Subcutaneous adipose tissue (tissue), 4 donors: ENCODE measurements around the gene AGBL4. TPM values are rescaled to one million over a fixed set of nuclear protein-coding genes. Genes with fewer than 3 reads are reported as not detected.

Source experiments
- total RNA-seq, 4 donors: library from RNA; depleted of rRNA; stranded (reverse); fragments of >200 nt; gene quantifications; one replicate each; pipeline ENCODE4 v1.1.0, GENCODE V29; 2016
- TF ChIP-seq, protein P1 (sequence below): fragments of 450-650 bp; IDR thresholded peaks from one replicate; pipeline ENCODE4 v1.5.1; 2016; ENCODE audit warnings: low read depth, mild to moderate bottlenecking, control low read depth, antibody characterized with exemption, moderate library complexity

The AGBL4 gene
- total RNA-seq, 4 donors from 2014 or later, result 0.16 to 3.6 (median 0.59) TPM

DNA sequence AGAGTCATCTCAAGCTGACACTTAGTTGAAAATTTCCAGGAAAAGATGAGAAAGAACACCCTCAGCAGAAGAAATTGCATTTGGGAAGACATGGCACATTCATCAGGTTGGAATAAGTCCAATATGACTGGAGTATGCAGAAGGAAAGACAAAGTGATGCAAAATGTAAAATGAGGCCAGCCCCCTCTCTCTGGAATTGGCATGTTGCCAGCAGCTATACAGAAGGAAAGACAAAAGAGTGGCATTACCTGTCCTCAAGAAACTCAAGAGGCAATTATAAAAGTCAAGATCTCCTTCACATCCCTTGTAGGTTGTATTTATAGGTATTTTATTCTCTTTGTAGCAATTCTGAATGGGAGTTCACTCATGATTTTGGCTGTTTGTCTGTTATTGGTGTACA lies 426.3 kb downstream of the AGBL4 start:
- TF ChIP-seq, protein P1, sequence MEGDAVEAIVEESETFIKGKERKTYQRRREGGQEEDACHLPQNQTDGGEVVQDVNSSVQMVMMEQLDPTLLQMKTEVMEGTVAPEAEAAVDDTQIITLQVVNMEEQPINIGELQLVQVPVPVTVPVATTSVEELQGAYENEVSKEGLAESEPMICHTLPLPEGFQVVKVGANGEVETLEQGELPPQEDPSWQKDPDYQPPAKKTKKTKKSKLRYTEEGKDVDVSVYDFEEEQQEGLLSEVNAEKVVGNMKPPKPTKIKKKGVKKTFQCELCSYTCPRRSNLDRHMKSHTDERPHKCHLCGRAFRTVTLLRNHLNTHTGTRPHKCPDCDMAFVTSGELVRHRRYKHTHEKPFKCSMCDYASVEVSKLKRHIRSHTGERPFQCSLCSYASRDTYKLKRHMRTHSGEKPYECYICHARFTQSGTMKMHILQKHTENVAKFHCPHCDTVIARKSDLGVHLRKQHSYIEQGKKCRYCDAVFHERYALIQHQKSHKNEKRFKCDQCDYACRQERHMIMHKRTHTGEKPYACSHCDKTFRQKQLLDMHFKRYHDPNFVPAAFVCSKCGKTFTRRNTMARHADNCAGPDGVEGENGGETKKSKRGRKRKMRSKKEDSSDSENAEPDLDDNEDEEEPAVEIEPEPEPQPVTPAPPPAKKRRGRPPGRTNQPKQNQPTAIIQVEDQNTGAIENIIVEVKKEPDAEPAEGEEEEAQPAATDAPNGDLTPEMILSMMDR, result no peak

GRCh38 chr1:49576327-49576901 lies 447.3 kb downstream of the AGBL4 start:
- TF ChIP-seq, protein P1, result no peak

DNA sequence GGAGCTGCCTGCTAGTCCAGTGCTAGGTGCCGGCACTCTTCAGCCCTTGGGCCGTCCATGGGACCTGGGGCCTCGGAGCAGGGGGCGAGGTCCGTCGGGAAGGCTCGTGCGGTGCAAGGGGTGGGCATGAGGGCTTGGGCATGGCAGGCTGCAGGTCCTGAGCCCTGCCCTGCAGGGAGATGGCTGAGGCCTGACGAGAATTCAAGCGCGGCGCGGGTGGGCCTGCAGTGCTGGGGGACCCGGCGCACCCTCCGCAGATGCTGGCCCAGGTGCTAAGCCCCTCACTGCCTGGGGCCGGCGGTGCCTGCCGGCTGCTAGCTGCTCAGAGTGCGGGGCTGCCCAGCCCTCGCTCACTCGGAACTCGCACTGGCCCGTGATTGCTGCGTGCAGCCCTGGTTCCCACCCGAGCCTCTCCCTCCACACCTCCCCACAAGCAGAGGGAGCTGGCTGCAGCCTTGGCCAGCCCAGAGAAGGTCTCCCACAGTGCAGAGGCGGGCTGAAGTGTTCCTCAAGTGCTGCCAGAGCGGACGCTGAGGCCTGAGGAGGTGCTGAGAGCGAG lies 467.0 kb downstream of the AGBL4 start:
- TF ChIP-seq, protein P1, result no peak

DNA sequence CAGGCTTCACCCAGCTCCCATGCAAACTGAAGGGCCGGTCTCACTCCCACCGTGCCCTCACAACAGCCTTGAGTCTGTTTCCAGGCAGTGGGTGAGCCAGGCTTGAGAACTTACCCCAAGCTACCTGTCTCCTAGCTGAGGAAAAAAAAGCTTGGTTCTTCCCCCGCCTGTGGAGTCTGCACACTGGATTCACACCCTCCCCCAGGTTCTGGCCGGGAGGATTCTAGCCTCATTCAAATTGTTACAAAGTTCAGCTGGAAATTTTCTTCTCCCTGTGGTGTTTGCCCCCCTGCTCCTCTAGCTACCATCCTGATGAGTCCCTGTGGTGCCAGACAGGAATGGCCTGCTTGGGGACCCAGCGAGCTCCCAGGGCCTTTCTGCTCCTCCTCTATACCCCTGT lies 471.7 kb downstream of the AGBL4 start:
- TF ChIP-seq, protein P1, result no peak

- TF ChIP-seq, protein P1, result no peak
Measured at GRCh38 chr1:49544615-49545014, 479.1 kb downstream of the AGBL4 start.

- TF ChIP-seq, protein P1, result no peak
Measured at GRCh38 chr1:49541096-49541752, 482.5 kb downstream of the AGBL4 start.

DNA sequence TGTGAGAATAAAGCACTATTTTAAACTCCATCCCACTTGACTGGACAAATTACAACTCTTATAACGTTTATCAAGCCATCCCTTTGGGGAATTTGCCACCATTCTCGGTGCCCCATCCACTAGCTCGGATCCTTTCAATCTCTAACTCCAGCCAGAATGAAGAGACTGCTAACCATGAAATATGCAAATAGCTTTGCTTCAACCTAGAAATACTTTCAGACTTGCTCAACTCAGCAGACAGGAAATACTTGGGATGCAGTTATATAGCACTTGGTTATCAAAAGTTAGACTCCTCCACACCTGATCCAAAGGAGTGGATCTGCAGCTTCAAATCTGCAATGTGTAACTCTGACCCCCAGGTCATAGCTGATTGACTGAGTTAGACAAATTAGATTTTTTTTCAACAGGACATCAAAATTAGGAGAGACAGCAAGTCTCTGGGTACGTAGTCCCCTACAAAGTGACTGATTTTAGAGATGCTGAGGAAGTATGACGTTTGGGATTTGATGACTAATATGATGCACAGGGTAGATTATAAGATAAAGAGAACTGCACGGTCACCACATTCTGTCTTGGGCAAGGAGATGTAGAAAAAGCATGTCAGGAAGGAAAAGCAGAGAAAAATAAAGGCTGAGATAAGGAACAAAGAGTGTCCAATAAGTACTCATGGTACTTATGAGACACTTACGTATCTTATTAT lies 496.0 kb downstream of the AGBL4 start:
- TF ChIP-seq, protein P1, result no peak
